ENCODE results near the gene CARS1. TPM values are rescaled to one million over a fixed set of nuclear protein-coding genes. Genes with fewer than 3 reads are reported as not detected.
A peak's percentile ranks its signal among the peaks of the same experiment; 100 is the strongest.

The CARS1 gene
- total and polyA plus RNA-seq, 9 of the 15 experiments (the other 6 are each of a cell fraction or from before 2014, with no cell fraction given), result 14.4 to 106 (median 73.6) TPM

GRCh38 chr11:3080733-3081385, 23.6 kb upstream of the CARS1 start:
- no peaks in the 10 kb centered on the region for H3K79me2 ChIP-seq (ENCODE audit: control insufficient read depth, insufficient read depth, low read length)
- peaks cover 0 to 18% of the 10 kb centered on the region in 2 experiments; a peak in 2 of 5 replicates for H3K27me3 ChIP-seq (ENCODE audit: control insufficient read depth in 2 of 2, insufficient read depth in 2 of 2, low read length in 2 of 2)
- H3K9me3 ChIP-seq (replicated peaks; ENCODE audit: control insufficient read depth, insufficient read depth, low read depth, low read length), result no peaks in the 10 kb centered on the region
- intact Hi-C loops (cut with micrococcal nuclease), result no loop called here
- no peak overlapping the region for H3K4me3 ChIP-seq
- no peaks in the 10 kb centered on the region for H4K20me1 ChIP-seq (replicated peaks; ENCODE audit: control insufficient read depth, insufficient read depth, low read length)
- no peaks in the 10 kb centered on the region for H3K9me1 ChIP-seq (ENCODE audit: control insufficient read depth, insufficient read depth, low read length)
- ATAC-seq (no peak), FAIRE-seq (no peak), DNase-seq (ENCODE audit: extremely low read depth in 1 of 4, low spot score in 3 of 4) (no peak)
- WGBS (ENCODE audit: insufficient coverage, low coverage, missing lambda C conversion rate), result 18% methylated on average over 13 of the region's 13 CpGs
- H3K9ac ChIP-seq (ENCODE audit: insufficient read depth in 1 of 2, low read depth in 2 of 2, low read length in 2 of 2), result no peak overlapping the region
- peaks cover 0 to 4% of the 10 kb centered on the region in 2 experiments; a peak in 2 of 5 replicates for H3K4me1 ChIP-seq (replicated peaks in 1 of 2; ENCODE audit: control insufficient read depth in 2 of 2, insufficient read depth in 2 of 2, low read length in 2 of 2)
- H3K36me3 ChIP-seq (ENCODE audit: control insufficient read depth, insufficient read depth, low read length), result no peaks in the 10 kb centered on the region
- no TSS peak for BruUV-seq (replicated peaks)
- H3K27ac ChIP-seq (ENCODE audit: extremely low read depth, low read depth, low read length), result no peak overlapping the region
- ChIA-PET POLR2A (no interaction called here), CTCF (ENCODE audit: low intra/inter-chr PET ratio) (no interaction called here)
- in situ Hi-C loops (cut with MboI), result no loop called here
- H2AFZ ChIP-seq (ENCODE audit: low read depth, low read length), result peak overlapping the region; percentile 19
- TF ChIP-seq MCM5 (IDR thresholded peaks at IDR 0.05; ENCODE audit: low read depth) (no peak), HEY1 (CRISPR knock-in tag; IDR thresholded peaks at IDR 0.05; ENCODE audit: borderline replicate concordance) (no peak), RB1 (IDR thresholded peaks at IDR 0.05; ENCODE audit: low read depth) (no peak), CBFB (CRISPR knock-in tag; IDR thresholded peaks at IDR 0.05) (no peak), ZNF146 (CRISPR knock-in tag; IDR thresholded peaks at IDR 0.05; ENCODE audit: unreplicated experiment) (peak; percentile 84), ATF6 (CRISPR knock-in tag; IDR thresholded peaks at IDR 0.05) (no peak), NFE2L1 (tag; IDR thresholded peaks at IDR 0.05; ENCODE audit: borderline replicate concordance, low read depth) (no peak), SMC3 (conservative IDR thresholded peaks at IDR 0.05; ENCODE audit: insufficient read depth, low read depth, low read length) (no peak), NCOA6 (IDR thresholded peaks at IDR 0.05) (no peak)
- no peak overlapping the region for H3K4me2 ChIP-seq (ENCODE audit: insufficient read depth, low read length)
